ENCODE measurements around the gene HTR3A.

HTR3A gene

DNA sequence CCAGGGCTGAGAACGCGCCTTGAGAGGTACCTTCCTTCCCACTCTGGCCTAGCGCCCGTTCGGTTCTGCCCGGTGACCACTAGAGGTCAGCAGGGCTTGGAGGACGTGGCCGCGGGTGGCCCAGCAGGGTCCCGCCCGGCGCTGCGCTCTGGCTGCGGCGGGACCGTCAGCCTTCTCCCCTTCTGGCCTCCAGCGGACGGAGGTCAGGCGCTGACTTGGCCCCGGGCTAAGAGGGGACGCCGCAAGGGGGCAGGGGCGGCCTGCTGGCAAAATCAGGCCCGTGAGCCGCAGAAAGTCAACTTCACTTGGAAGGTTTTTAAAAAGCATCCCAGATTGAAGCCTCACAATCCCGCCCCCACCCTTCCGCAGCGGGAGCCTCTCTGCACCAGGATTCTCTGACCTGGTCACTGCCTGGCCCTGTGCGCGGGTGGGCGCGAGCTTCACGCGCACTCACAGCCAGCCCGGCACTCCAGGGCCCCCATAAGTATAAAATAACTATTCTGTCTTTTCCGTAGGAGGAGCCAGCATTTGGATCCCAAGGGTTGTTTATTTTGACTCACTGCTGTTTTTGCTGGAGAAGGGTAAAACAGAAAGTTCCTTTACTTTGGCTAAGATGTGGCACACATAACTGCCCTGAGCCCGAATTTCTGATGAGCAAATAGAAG, 61.4 kb downstream of the HTR3A start:
- H3K4me3 ChIP-seq (ENCODE audit: low read length), result no peak overlapping the region
- no peak for DNase-seq (ENCODE audit: low read depth)
- TF ChIP-seq, protein P1, sequence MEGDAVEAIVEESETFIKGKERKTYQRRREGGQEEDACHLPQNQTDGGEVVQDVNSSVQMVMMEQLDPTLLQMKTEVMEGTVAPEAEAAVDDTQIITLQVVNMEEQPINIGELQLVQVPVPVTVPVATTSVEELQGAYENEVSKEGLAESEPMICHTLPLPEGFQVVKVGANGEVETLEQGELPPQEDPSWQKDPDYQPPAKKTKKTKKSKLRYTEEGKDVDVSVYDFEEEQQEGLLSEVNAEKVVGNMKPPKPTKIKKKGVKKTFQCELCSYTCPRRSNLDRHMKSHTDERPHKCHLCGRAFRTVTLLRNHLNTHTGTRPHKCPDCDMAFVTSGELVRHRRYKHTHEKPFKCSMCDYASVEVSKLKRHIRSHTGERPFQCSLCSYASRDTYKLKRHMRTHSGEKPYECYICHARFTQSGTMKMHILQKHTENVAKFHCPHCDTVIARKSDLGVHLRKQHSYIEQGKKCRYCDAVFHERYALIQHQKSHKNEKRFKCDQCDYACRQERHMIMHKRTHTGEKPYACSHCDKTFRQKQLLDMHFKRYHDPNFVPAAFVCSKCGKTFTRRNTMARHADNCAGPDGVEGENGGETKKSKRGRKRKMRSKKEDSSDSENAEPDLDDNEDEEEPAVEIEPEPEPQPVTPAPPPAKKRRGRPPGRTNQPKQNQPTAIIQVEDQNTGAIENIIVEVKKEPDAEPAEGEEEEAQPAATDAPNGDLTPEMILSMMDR (conservative IDR thresholded peaks at IDR 0.05; ENCODE audit: low read depth, low read length), result peak; percentile 78

DNA sequence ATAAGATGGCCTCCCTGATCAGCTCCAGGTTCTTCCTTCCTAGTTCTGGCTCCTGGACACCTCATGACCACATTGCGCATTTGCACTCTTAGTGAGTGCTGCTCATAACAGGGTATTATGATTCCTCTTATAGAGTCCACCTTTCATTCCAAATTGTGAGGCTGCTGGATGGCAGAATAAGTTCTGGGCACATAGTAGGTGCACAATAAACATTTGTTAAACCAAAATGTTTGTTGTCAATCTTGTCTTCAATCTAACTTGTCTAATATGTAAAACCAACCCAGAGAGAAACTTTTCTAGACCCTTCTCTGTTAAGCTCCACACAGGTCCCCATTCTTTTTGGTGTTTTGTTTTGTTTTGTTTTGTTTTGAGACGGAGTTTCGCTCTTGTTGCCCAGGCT, 62.0 kb downstream of the HTR3A start:
- TF ChIP-seq, protein P1 (conservative IDR thresholded peaks at IDR 0.05; ENCODE audit: low read depth, low read length), result no peak
- no peak overlapping the region for H3K4me3 ChIP-seq (ENCODE audit: low read length)
- DNase-seq (ENCODE audit: low read depth), result no peak

DNA sequence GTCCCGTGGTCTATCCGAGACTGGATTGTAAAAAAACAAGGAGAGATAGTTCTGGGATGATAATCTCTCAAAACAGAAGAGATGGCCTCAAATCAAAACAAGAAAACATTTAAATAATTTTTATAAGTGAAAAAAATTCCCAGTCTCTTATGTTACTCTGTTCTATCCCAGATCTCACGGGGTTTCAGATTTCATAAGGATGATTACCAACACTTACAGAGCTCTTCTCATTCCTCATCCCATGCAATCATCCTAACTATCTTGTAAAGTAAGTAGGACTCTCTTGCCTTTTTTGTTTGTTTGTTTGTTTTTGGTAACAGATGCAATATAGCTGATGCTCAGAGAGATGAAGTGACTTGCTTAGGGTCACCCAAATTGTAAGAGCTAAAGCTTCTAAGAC, 64.6 kb downstream of the HTR3A start:
- DNase-seq (ENCODE audit: low read depth), result no peak
- TF ChIP-seq, protein P1 (conservative IDR thresholded peaks at IDR 0.05; ENCODE audit: low read depth, low read length), result no peak
- no peak overlapping the region for H3K4me3 ChIP-seq (ENCODE audit: low read length)

Data from retinal pigment epithelial cell (primary cell).